WI38 (cell line): ENCODE measurements around the gene LCN1.

Source experiments
- H3K4me3 ChIP-seq: 2 replicates; pipeline ENCODE4 v1.5.1; 2011; ENCODE audit warnings: low read depth, mild to moderate bottlenecking, control low read depth, low read length
- TF ChIP-seq, protein P1 (sequence below): IDR thresholded peaks from 2 replicates; pipeline ENCODE4 v1.5.1; 2012; ENCODE audit warnings: low read depth, mild to moderate bottlenecking, control low read depth, low read length

LCN1 gene

DNA sequence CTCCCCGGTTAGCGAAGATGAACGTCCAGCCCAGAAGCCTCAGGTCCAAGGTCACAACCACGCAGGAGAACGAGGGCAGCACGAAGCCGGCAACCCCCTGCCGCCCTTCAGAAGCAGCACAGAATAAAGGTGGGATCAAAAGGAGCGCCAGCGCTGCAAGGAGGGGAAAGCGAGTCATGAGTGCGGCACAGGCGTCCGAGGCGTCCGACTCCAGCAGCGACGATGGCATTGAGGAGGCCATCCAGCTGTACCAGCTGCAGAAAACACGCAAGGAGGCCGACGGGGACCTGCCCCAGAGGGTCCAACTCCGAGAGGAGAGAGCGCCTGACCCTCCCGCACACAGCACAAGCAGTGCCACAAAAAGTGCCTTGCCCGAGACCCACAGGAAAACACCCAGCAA lies 35.9 kb upstream of the LCN1 start:
- TF ChIP-seq, protein P1, sequence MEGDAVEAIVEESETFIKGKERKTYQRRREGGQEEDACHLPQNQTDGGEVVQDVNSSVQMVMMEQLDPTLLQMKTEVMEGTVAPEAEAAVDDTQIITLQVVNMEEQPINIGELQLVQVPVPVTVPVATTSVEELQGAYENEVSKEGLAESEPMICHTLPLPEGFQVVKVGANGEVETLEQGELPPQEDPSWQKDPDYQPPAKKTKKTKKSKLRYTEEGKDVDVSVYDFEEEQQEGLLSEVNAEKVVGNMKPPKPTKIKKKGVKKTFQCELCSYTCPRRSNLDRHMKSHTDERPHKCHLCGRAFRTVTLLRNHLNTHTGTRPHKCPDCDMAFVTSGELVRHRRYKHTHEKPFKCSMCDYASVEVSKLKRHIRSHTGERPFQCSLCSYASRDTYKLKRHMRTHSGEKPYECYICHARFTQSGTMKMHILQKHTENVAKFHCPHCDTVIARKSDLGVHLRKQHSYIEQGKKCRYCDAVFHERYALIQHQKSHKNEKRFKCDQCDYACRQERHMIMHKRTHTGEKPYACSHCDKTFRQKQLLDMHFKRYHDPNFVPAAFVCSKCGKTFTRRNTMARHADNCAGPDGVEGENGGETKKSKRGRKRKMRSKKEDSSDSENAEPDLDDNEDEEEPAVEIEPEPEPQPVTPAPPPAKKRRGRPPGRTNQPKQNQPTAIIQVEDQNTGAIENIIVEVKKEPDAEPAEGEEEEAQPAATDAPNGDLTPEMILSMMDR: no peak
- H3K4me3 ChIP-seq: no peak overlapping the region

- TF ChIP-seq, protein P1: no peak
Measured at GRCh38 chr9:135485832-135486231, 35.4 kb upstream of the LCN1 start.

GRCh38 chr9:135486267-135487065 lies 34.8 kb upstream of the LCN1 start:
- TF ChIP-seq, protein P1: no peak

More at GRCh38 chr9:135485832-135486231, 35.4 kb upstream of the LCN1 start:
- H3K4me3 ChIP-seq: no peak overlapping the region

DNA sequence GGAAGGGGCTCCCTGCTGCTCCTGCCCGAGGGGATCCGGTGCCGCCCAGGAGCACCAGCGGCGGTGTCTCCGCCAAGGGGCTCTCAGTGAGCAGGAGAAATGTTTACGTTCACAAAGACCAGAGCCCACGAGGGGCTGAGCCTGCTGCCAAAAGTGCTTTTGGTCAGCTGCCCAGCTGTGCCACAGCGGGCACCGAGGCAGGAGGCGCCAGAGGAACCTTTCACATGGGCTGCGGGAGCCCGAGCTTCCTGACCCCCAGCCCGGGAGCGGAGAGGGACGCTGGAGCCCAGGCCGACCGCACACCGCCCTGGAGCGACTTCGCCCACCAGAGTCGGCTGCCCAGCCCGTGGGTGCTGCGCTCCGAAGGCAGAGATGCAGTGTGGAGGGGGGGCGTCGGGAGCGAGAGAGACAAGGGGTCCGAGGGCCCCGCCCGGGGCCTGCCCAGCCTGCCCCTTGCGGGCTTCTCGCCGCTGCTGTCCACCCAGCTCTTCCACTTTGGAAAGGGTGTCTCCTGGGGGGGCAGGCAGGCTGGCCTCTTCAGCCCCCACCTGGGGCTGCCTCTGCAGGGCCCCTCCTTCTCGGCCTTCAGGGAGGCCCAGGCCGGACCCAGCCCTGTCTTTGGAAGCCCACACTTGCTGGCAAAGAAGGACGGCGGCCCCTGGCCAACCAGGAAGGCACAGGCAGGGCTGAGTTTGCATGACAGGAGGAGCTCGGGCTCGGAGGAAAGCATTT lies 33.8 kb upstream of the LCN1 start:
- no peak overlapping the region for H3K4me3 ChIP-seq
- TF ChIP-seq, protein P1: no peak

More at GRCh38 chr9:135486267-135487065, 34.8 kb upstream of the LCN1 start:
- no peak overlapping the region for H3K4me3 ChIP-seq

DNA sequence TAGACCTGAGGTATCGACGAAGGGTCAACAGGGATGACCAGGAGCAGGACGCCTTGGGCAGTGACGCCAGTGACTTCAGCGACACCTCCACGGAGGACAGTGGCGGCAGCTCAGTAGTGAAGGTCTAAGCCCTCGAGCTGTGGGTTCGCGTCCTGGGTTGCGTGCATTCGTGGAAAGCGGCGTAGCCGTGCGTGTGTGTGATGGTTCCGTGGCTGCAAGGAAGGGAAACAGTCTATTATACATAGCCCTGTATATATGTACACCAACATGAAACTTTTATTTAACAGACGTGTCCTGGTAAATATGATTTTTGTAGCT lies 33.3 kb upstream of the LCN1 start:
- TF ChIP-seq, protein P1: no peak
- H3K4me3 ChIP-seq: no peak overlapping the region

DNA sequence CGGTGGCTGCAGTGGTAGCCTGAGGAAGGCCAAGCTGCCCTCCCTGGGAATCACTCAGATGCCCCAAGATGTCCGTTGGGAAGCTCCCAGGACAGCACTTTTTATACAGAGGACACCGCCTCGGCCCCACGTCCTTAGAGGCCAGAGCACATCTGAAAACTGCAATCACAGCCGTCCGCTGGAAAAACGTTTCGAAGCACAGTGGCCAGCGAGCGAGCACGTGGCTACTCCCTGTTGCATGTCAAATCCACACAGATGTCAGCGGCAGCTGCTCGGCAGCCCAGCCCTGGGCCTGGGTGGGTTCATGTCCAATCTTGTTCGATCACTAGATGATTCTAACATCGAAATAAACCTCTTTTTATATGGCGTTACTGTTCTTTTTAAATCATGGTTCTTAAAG lies 32.7 kb upstream of the LCN1 start:
- H3K4me3 ChIP-seq: no peak overlapping the region
- TF ChIP-seq, protein P1: no peak
